Measurements from ENCODE around the gene EEF2KMT. TPM values are rescaled to one million over a fixed set of nuclear protein-coding genes. Genes with fewer than 3 reads are reported as not detected.
"Not testable (repeated sequence)": the region's sequence is repeated elsewhere in the genome, so short reads cannot be mapped to it uniquely, and the experiment has no call there.

The EEF2KMT gene
- total RNA-seq, 1 donor from 2014 or later, result 10.7 TPM

- not testable (repeated sequence) for H3K36me3 Mint-ChIP-seq (ENCODE audit: low read depth); H3K4me3 Mint-ChIP-seq (ENCODE audit: unreplicated experiment); H3K27ac Mint-ChIP-seq (ENCODE audit: unreplicated experiment); DNase-seq (ENCODE audit: low spot score); H3K9me3 Mint-ChIP-seq (ENCODE audit: low read depth); H3K4me1 Mint-ChIP-seq (ENCODE audit: low read depth)
- peaks cover 19% of the 10 kb centered on the region for H3K27me3 Mint-ChIP-seq (ENCODE audit: low read depth)
Measured at GRCh38 chr16:5110933-5111332, 13.3 kb upstream of the EEF2KMT start.

- DNase-seq (ENCODE audit: low spot score), result no peak
- Mint-ChIP-seq H3K36me3 (ENCODE audit: low read depth) (no peaks in the 10 kb centered on the region), H3K4me3 (ENCODE audit: unreplicated experiment) (no peak overlapping the region), H3K27me3 (ENCODE audit: low read depth) (peaks cover 10% of the 10 kb centered on the region), H3K27ac (ENCODE audit: unreplicated experiment) (no peak overlapping the region), H3K4me1 (ENCODE audit: low read depth) (no peaks in the 10 kb centered on the region), H3K9me3 (ENCODE audit: low read depth) (no peaks in the 10 kb centered on the region)
- no peak for TF ChIP-seq CTCF (IDR thresholded peaks at IDR 0.05)
Measured at GRCh38 chr16:5108505-5109158, 11.0 kb upstream of the EEF2KMT start.

GRCh38 chr16:5105039-5105438, 7.4 kb upstream of the EEF2KMT start:
- not testable (repeated sequence) for H3K4me1 Mint-ChIP-seq (ENCODE audit: low read depth); H3K36me3 Mint-ChIP-seq (ENCODE audit: low read depth); H3K9me3 Mint-ChIP-seq (ENCODE audit: low read depth); H3K4me3 Mint-ChIP-seq (ENCODE audit: unreplicated experiment); H3K27me3 Mint-ChIP-seq (ENCODE audit: low read depth); DNase-seq (ENCODE audit: low spot score); H3K27ac Mint-ChIP-seq (ENCODE audit: unreplicated experiment)

GRCh38 chr16:5103296-5104032, 5.9 kb upstream of the EEF2KMT start:
- DNase-seq (ENCODE audit: low spot score); H3K9me3 Mint-ChIP-seq (ENCODE audit: low read depth); H3K27me3 Mint-ChIP-seq (ENCODE audit: low read depth); H3K36me3 Mint-ChIP-seq (ENCODE audit: low read depth); H3K4me1 Mint-ChIP-seq (ENCODE audit: low read depth); H3K4me3 Mint-ChIP-seq (ENCODE audit: unreplicated experiment); H3K27ac Mint-ChIP-seq (ENCODE audit: unreplicated experiment): not testable (repeated sequence)

- H3K4me1 Mint-ChIP-seq (ENCODE audit: low read depth), result peaks cover 16% of the 10 kb centered on the region
- not testable (repeated sequence) for H3K27ac Mint-ChIP-seq (ENCODE audit: unreplicated experiment); DNase-seq (ENCODE audit: low spot score); H3K9me3 Mint-ChIP-seq (ENCODE audit: low read depth); H3K27me3 Mint-ChIP-seq (ENCODE audit: low read depth); H3K36me3 Mint-ChIP-seq (ENCODE audit: low read depth)
- peak overlapping the region; percentile 79 for H3K4me3 Mint-ChIP-seq (ENCODE audit: unreplicated experiment)
Measured at GRCh38 chr16:5099174-5099573, 1.6 kb upstream of the EEF2KMT start.

GRCh38 chr16:5098221-5099159, 895 bp upstream of the EEF2KMT start:
- H3K27ac Mint-ChIP-seq (ENCODE audit: unreplicated experiment), result peak overlapping the region; percentile 85
- DNase-seq (ENCODE audit: low spot score), result not testable (repeated sequence)

GRCh38 chr16:5097061-5097469, 530 bp downstream of the EEF2KMT start:
- not testable (repeated sequence) for H3K27me3 Mint-ChIP-seq (ENCODE audit: low read depth); H3K9me3 Mint-ChIP-seq (ENCODE audit: low read depth); DNase-seq (ENCODE audit: low spot score); H3K36me3 Mint-ChIP-seq (ENCODE audit: low read depth)
- Mint-ChIP-seq H3K4me3 (ENCODE audit: unreplicated experiment) (peak overlapping the region; percentile 79), H3K4me1 (ENCODE audit: low read depth) (peaks cover 20% of the 10 kb centered on the region), H3K27ac (ENCODE audit: unreplicated experiment) (peak overlapping the region; percentile 86)

More at GRCh38 chr16:5098221-5099159, 895 bp upstream of the EEF2KMT start:
- H3K9me3 Mint-ChIP-seq (ENCODE audit: low read depth); H3K36me3 Mint-ChIP-seq (ENCODE audit: low read depth); H3K27me3 Mint-ChIP-seq (ENCODE audit: low read depth): not testable (repeated sequence)
- peaks cover 16% of the 10 kb centered on the region for H3K4me1 Mint-ChIP-seq (ENCODE audit: low read depth)
- peak overlapping the region; percentile 79 for H3K4me3 Mint-ChIP-seq (ENCODE audit: unreplicated experiment)

- Mint-ChIP-seq H3K4me3 (ENCODE audit: unreplicated experiment) (peak overlapping the region; percentile 79), H3K4me1 (ENCODE audit: low read depth) (peaks cover 21% of the 10 kb centered on the region), H3K27ac (ENCODE audit: unreplicated experiment) (peak overlapping the region; percentile 86)
- not testable (repeated sequence) for H3K27me3 Mint-ChIP-seq (ENCODE audit: low read depth); DNase-seq (ENCODE audit: low spot score); H3K36me3 Mint-ChIP-seq (ENCODE audit: low read depth); H3K9me3 Mint-ChIP-seq (ENCODE audit: low read depth)
Measured at GRCh38 chr16:5096437-5097060, 1.0 kb downstream of the EEF2KMT start.

- H3K4me1 Mint-ChIP-seq (ENCODE audit: low read depth), result peaks cover 21% of the 10 kb centered on the region
- not testable (repeated sequence) for H3K9me3 Mint-ChIP-seq (ENCODE audit: low read depth); H3K27me3 Mint-ChIP-seq (ENCODE audit: low read depth); H3K27ac Mint-ChIP-seq (ENCODE audit: unreplicated experiment); H3K4me3 Mint-ChIP-seq (ENCODE audit: unreplicated experiment); DNase-seq (ENCODE audit: low spot score); H3K36me3 Mint-ChIP-seq (ENCODE audit: low read depth)
Measured at GRCh38 chr16:5095145-5095830, 2.3 kb downstream of the EEF2KMT start.

- H3K4me3 Mint-ChIP-seq (ENCODE audit: unreplicated experiment); DNase-seq (ENCODE audit: low spot score); H3K27ac Mint-ChIP-seq (ENCODE audit: unreplicated experiment); H3K27me3 Mint-ChIP-seq (ENCODE audit: low read depth); H3K9me3 Mint-ChIP-seq (ENCODE audit: low read depth); H3K36me3 Mint-ChIP-seq (ENCODE audit: low read depth): not testable (repeated sequence)
- H3K4me1 Mint-ChIP-seq (ENCODE audit: low read depth), result peaks cover 19% of the 10 kb centered on the region
Measured at GRCh38 chr16:5093746-5094145, 3.8 kb downstream of the EEF2KMT start.

Measured in chondrocyte (in vitro differentiated cells).